CD4-positive, alpha-beta memory T cell (primary cell): ENCODE data around the gene PDCD4. TPM values are rescaled to one million over a fixed set of nuclear protein-coding genes. Genes with fewer than 3 reads are reported as not detected.

ENCODE experiments used
- CTCF ChIA-PET: fragments of 350-600 bp; sonication (Branson Sonifier 250); formaldehyde crosslinking; loops from one replicate; lab custom pipeline; 2021; ENCODE audit warnings: inconsistent platforms; ENCODE audit not compliant: partially characterized antibody; lab: Charles Lee
- POLR2A ChIA-PET: fragments of 350-600 bp; sonication (Branson Sonifier 250); formaldehyde crosslinking; loops from one replicate; lab custom pipeline; 2021; ENCODE audit not compliant: partially characterized antibody; lab: Charles Lee
- DNase-seq, 5 donors: peaks; one replicate each; pipeline versions ENCODE4 v3.0.0 to v3.0.0-alpha.2; 2020 to 2022; ENCODE audit warnings: mixed read lengths in 1 of 5
- H3K27ac ChIP-seq: one replicate; pipeline ENCODE4 v1.7.0; 2013; ENCODE audit warnings: low read depth, low read length
- H3K27me3 ChIP-seq: 2 replicates; pipeline ENCODE4 v1.7.0; 2013; ENCODE audit warnings: mild to moderate bottlenecking, low read length, moderate library complexity; ENCODE audit not compliant: insufficient read depth
- H3K36me3 ChIP-seq: 2 replicates; pipeline ENCODE4 v1.7.0; 2013; ENCODE audit warnings: mild to moderate bottlenecking, low read length, moderate library complexity; ENCODE audit not compliant: insufficient read depth
- H3K4me1 ChIP-seq: 2 replicates; pipeline ENCODE4 v1.7.0; 2013; ENCODE audit warnings: mild to moderate bottlenecking, low read length, moderate library complexity; ENCODE audit not compliant: insufficient read depth
- H3K4me3 ChIP-seq, 2 donors: one replicate each; pipeline ENCODE4 v1.7.0; 2013; ENCODE audit warnings: low read length in 2 of 2, mild to moderate bottlenecking in 1 of 2
- H3K9me3 ChIP-seq, 2 donors: one replicate each; pipeline ENCODE4 v1.7.0; 2013; ENCODE audit warnings: low read length in 2 of 2, control low read depth in 1 of 2; ENCODE audit not compliant: control insufficient read depth in 1 of 2
- H3K27ac Mint-ChIP-seq, 7 donors: one replicate each; pipeline ENCODE4 v1.8.0; 2020 to 2021; ENCODE audit warnings: mixed read lengths in 7 of 7, mild to moderate bottlenecking in 6 of 7, inconsistent platforms in 3 of 7, moderate library complexity in 3 of 7
- H3K27me3 Mint-ChIP-seq, 2 donors: one replicate each; pipeline ENCODE4 v1.8.0; 2020 to 2021; ENCODE audit warnings: mixed read lengths in 2 of 2
- H3K36me3 Mint-ChIP-seq, 2 donors: one replicate each; pipeline ENCODE4 v1.8.0; 2020 to 2021; ENCODE audit warnings: mixed read lengths in 2 of 2, inconsistent platforms in 1 of 2, mild to moderate bottlenecking in 1 of 2
- H3K4me1 Mint-ChIP-seq, 4 donors: one replicate each; pipeline ENCODE4 v1.8.0; 2020 to 2021; ENCODE audit warnings: mixed read lengths in 4 of 4, mild to moderate bottlenecking in 1 of 4
- H3K4me3 Mint-ChIP-seq, 8 donors: one replicate each; pipeline ENCODE4 v1.8.0; 2020 to 2021; ENCODE audit warnings: mixed read lengths in 8 of 8, mild to moderate bottlenecking in 7 of 8, moderate library complexity in 6 of 8, inconsistent platforms in 3 of 8
- H3K9me3 Mint-ChIP-seq, 8 donors: one replicate each; pipeline ENCODE4 v1.8.0; 2020 to 2021; ENCODE audit warnings: mixed read lengths in 8 of 8, mild to moderate bottlenecking in 5 of 8, inconsistent platforms in 3 of 8, moderate library complexity in 1 of 8
- intact Hi-C: fragments of 100-400 bp; cut with micrococcal nuclease; formaldehyde crosslinking; loops from one replicate; pipeline ENCODE4 v1.15.1; 2023
- polyA plus RNA-seq, 2 donors: library from polyadenylated mRNA; unstranded; fragments of 300-500 nt; fragmentation: Illumina TruSeq; gene quantifications; one replicate each; pipeline ENCODE4 v1.2.3, GENCODE V29; 2021
- total RNA-seq, 2 experiments: library from RNA; stranded (reverse); gene quantifications; one replicate each; pipeline ENCODE4 v1.2.3, GENCODE V29; 2021

The PDCD4 gene
- total and polyA plus RNA-seq, 4 experiments from 2014 or later: 329 to 494 (median 367) TPM

DNA sequence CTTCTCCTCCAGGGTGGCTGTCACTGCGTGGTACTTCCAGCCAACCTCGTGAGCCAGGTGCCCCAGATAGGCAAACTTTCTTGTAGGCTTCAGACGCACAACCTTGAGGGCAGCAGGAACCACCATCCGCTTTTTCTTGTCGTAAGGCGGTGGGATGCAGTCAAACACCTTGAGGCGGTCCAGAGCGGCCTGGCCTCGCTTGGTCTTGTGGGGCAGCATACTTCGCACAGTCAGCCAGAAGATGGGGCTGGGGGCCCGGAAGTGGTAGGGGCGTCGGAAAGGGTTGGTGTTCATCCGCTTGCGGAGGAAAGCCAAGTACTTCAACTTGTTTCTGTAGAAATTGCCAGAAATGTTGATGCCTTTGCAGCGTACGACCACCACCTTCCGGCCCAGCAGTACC, 65.0 kb downstream of the PDCD4 start:
- ChIA-PET CTCF (no interaction called here), POLR2A (no interaction called here)
- intact Hi-C loops: no loop called here
- H3K4me3 Mint-ChIP-seq: no peak overlapping the region
- no peak for DNase-seq
- no peak overlapping the region for H3K27ac Mint-ChIP-seq
- H3K9me3 Mint-ChIP-seq: no peaks in the 10 kb centered on the region
- peaks cover 14 to 23% of the 10 kb centered on the region in 2 donors for H3K36me3 Mint-ChIP-seq
- peaks cover 17 to 28% (median 24%) of the 10 kb centered on the region in 4 donors for H3K4me1 Mint-ChIP-seq
- H3K4me3 ChIP-seq: no peak overlapping the region
- H3K4me1 ChIP-seq: peaks cover 13% of the 10 kb centered on the region
- no peaks in the 10 kb centered on the region for H3K9me3 ChIP-seq
- H3K27ac ChIP-seq: no peak overlapping the region
- no peaks in the 10 kb centered on the region for H3K27me3 ChIP-seq
- H3K36me3 ChIP-seq: no peaks in the 10 kb centered on the region
- no peaks in the 10 kb centered on the region for H3K27me3 Mint-ChIP-seq

DNA sequence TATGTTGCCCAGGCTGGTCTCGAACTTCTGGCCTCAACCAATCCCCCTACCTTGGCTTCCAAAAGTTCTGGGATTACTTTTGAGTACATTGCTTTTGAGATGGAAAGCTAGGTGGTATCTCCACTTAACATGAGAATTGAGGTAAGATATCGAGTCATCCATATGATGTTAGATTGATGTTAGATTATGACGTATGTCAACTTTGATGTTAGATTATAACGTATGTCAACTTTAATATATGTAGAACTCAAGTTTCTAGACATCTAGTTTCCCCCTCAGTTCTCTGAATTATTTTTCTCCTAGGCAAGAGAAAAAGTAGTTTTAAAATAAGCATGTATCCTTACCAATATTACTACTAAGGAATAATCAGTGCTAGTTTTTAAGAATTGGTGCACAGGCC, 67.7 kb downstream of the PDCD4 start:
- H3K27ac Mint-ChIP-seq: no peak overlapping the region
- H3K4me3 Mint-ChIP-seq: no peak overlapping the region
- Histone ChIP-seq H3K27me3 (no peaks in the 10 kb centered on the region), H3K36me3 (no peaks in the 10 kb centered on the region), H3K9me3 (no peaks in the 10 kb centered on the region), H3K4me3 (no peak overlapping the region), H3K27ac (no peak overlapping the region), H3K4me1 (peaks cover 8% of the 10 kb centered on the region)
- peaks cover 26 to 48% (median 32%) of the 10 kb centered on the region in 4 donors for H3K4me1 Mint-ChIP-seq
- H3K9me3 Mint-ChIP-seq: peaks cover 0 to 9% (median 4%) of the 10 kb centered on the region in 8 donors
- POLR2A ChIA-PET: no interaction called here
- DNase-seq: no peak
- H3K27me3 Mint-ChIP-seq: no peaks in the 10 kb centered on the region
- peaks cover 34 to 44% of the 10 kb centered on the region in 2 donors for H3K36me3 Mint-ChIP-seq
- CTCF ChIA-PET: no interaction called here
- intact Hi-C loops: no loop called here

DNA sequence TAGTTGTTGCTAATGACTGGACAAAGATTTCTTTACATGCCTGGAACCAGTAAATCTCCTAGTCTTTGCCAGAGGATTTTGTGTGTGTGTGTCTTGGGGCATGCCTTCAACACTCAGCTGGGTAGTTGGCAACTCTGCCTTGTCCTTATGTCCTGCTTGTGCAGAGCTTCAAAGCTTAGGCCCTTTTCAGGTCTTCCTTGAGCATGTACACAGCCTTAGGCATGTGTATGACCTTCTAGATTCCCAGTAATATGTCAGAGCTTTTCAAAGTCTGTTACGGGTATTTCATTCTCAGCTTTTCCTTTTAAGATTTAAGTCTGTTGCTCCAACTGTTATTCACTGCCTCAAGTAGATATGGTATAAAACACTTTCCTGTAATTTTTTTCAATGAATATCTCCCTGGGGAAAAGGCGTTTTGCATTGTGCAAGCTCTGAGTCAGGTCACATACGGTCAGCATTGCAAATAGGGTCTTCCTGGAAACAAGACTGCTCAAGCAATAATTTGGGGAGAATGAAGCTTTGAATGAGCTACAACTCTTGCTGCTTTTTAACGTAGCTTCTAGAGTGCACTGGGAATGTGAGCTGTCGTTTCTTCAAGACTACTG, 73.2 kb downstream of the PDCD4 start:
- Histone ChIP-seq H3K27me3 (no peaks in the 10 kb centered on the region), H3K27ac (no peak overlapping the region), H3K9me3 (no peaks in the 10 kb centered on the region), H3K4me1 (peaks cover 7% of the 10 kb centered on the region), H3K4me3 (no peak overlapping the region), H3K36me3 (no peaks in the 10 kb centered on the region)
- no peak for DNase-seq
- CTCF ChIA-PET: no interaction called here
- peaks cover 0 to 9% (median 4%) of the 10 kb centered on the region in 8 donors for H3K9me3 Mint-ChIP-seq
- H3K27ac Mint-ChIP-seq: no peak overlapping the region
- intact Hi-C loops: no loop called here
- H3K4me3 Mint-ChIP-seq: peak overlapping the region in 1 of 8 donors; percentile 17
- POLR2A ChIA-PET: interaction anchor here (1.2 kb wide), 1 partner anchor 17 kb away, joined by 3 read pairs; no protein-coding TSS in a partner anchor
- H3K36me3 Mint-ChIP-seq: peaks cover 57 to 61% of the 10 kb centered on the region in 2 donors
- peaks cover 37 to 51% (median 43%) of the 10 kb centered on the region in 4 donors for H3K4me1 Mint-ChIP-seq
- H3K27me3 Mint-ChIP-seq: no peaks in the 10 kb centered on the region

DNA sequence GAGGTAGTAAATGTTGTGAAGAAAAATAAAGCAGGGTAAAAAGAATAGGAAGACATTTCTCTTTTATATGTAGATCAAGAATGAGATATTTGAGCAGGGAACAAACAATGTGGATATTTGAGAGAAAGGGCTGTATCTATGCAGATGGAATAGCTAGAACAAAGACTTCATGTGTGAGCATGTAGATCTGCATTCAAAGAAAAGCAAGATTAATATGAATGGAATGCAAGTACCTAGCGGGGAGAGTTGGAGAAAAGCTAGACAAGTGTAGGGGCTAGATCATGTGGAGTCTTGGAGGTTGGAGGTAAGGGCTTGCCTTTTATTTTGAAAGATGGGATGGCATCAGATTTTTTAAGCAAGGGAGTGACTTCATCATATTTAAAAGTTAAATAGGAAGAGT, 74.8 kb downstream of the PDCD4 start:
- H3K36me3 Mint-ChIP-seq: peaks cover 58 to 61% of the 10 kb centered on the region in 2 donors
- ChIA-PET POLR2A (no interaction called here), CTCF (interaction anchor here (1.6 kb wide), 1 partner anchor 17 kb away, joined by 3 read pairs; no protein-coding TSS in a partner anchor)
- Histone ChIP-seq H3K9me3 (no peaks in the 10 kb centered on the region), H3K4me3 (no peak overlapping the region), H3K4me1 (peaks cover 7% of the 10 kb centered on the region), H3K36me3 (no peaks in the 10 kb centered on the region), H3K27me3 (no peaks in the 10 kb centered on the region), H3K27ac (no peak overlapping the region)
- H3K27ac Mint-ChIP-seq: peak overlapping the region in 1 of 7 donors; percentile 10
- H3K4me1 Mint-ChIP-seq: peaks cover 34 to 49% (median 48%) of the 10 kb centered on the region in 4 donors
- no peak for DNase-seq
- no peak overlapping the region for H3K4me3 Mint-ChIP-seq
- intact Hi-C loops: no loop called here
- H3K9me3 Mint-ChIP-seq: peaks cover 0 to 9% (median 4%) of the 10 kb centered on the region in 8 donors
- H3K27me3 Mint-ChIP-seq: no peaks in the 10 kb centered on the region

DNA sequence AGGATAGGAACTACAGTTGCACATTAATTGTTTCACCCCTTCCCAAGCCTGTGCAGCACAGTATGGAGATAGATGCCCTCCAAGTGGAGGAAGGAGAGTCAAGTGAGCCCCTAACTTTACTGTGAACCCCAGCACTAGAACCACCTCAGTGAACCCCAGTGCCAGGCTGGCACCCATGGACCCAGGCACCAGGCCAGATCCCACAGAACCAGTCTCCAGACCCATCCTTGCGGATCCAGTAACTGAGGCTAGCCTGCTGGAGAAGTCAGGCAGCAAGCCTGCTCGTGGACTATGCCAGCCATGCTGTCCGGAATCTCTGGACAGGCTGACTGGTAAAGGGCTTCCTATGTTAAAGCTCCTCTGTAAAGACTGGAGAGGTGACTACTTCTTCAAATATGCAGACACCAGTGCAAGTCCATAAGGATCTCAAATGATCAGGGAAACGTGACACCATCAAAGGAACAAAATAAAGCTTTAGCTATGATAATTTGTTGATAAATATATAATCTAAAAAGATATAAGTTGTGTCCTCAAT, 75.4 kb downstream of the PDCD4 start:
- Mint-ChIP-seq H3K9me3 (peaks cover 0 to 9% (median 4%) of the 10 kb centered on the region in 8 donors), H3K4me1 (peaks cover 34 to 50% (median 49%) of the 10 kb centered on the region in 4 donors), H3K36me3 (peaks cover 58 to 65% of the 10 kb centered on the region in 2 donors), H3K27me3 (no peaks in the 10 kb centered on the region), H3K4me3 (no peak overlapping the region), H3K27ac (peak overlapping the region in 1 of 7 donors; percentile 31)
- intact Hi-C loops: no loop called here
- Histone ChIP-seq H3K27me3 (no peaks in the 10 kb centered on the region), H3K36me3 (no peaks in the 10 kb centered on the region), H3K27ac (no peak overlapping the region), H3K9me3 (no peaks in the 10 kb centered on the region), H3K4me3 (no peak overlapping the region), H3K4me1 (peaks cover 7% of the 10 kb centered on the region)
- CTCF ChIA-PET: no interaction called here
- DNase-seq: no peak
- POLR2A ChIA-PET: no interaction called here

Other genes with a start within 250 kb of the PDCD4 start
- not detected for gene RBM20, start 227.6 kb upstream of the PDCD4 start, total RNA-seq
- under 1 TPM in 1 of 2 donors, not detected in 1; 0.03 TPM for gene RBM20, start 227.6 kb upstream of the PDCD4 start, polyA plus RNA-seq
- 10 to 100 TPM; 42.9 to 46.8 TPM for gene BBIP1, start 47.3 kb downstream of the PDCD4 start, total RNA-seq
- gene BBIP1, start 47.3 kb downstream of the PDCD4 start, polyA plus RNA-seq: 10 to 100 TPM; 24.4 to 28.5 TPM
- gene SHOC2, start 47.7 kb downstream of the PDCD4 start, total RNA-seq: 10 to 100 TPM; 67.9 to 69.4 TPM
- gene SHOC2, start 47.7 kb downstream of the PDCD4 start, polyA plus RNA-seq: 10 to 100 TPM; 49.8 to 61.3 TPM
- not detected for gene ADRA2A, start 205.1 kb downstream of the PDCD4 start, total RNA-seq
- not detected for gene ADRA2A, start 205.1 kb downstream of the PDCD4 start, polyA plus RNA-seq